Adrenal gland (tissue), 12 donors: ENCODE measurements around the gene RPUSD4. TPM values are rescaled to one million over a fixed set of nuclear protein-coding genes. Genes with fewer than 3 reads are reported as not detected.

Experiments used
- DNase-seq, 7 donors: peaks; one replicate each; pipeline ENCODE4 v3.0.0-alpha.2; 2019 to 2020
- H3K27ac ChIP-seq, 5 donors: fragments of 200-600 bp; sonication (generic) in 4 of 5; 1 replicate in 3 of 5; 2 replicates in 2 of 5; pipeline versions ENCODE4 v1.5.1 to v1.8.0; 2016 to 2020; ENCODE audit warnings: mild to moderate bottlenecking in 1 of 5
- H3K27me3 ChIP-seq: fragments of 200-600 bp; 2 replicates; pipeline ENCODE4 v1.8.0; 2021
- H3K36me3 ChIP-seq, 2 donors: fragments of 200-600 bp; replicated peaks in 1 of 2; 1 replicate in 1 of 2; 2 replicates in 1 of 2; pipeline versions ENCODE4 v1.5.1 to v1.8.0; 2018 to 2022
- H3K4me1 ChIP-seq, 2 donors: fragments of 200-600 bp; replicated peaks in 1 of 2; 1 replicate in 1 of 2; 2 replicates in 1 of 2; pipeline versions ENCODE4 v1.5.1 to v1.8.0; 2018 to 2021
- H3K4me3 ChIP-seq, 4 donors: fragments of 200-600 bp; sonication (generic) in 3 of 4; one replicate each; pipeline ENCODE4 v1.5.1; 2016 to 2018
- H3K9me3 ChIP-seq, 3 donors: fragments of 200-600 bp; sonication (generic) in 1 of 3; replicated peaks in 1 of 3; 1 replicate in 2 of 3; 2 replicates in 1 of 3; pipeline versions ENCODE4 v1.5.1 to v1.8.0; 2016 to 2021
- POLR2A ChIP-seq, 2 donors: fragments of 450-650 bp; IDR thresholded peaks; one replicate each; pipeline ENCODE4 v1.6.1; 2017; ENCODE audit warnings: antibody characterized with exemption in 2 of 2, mild to moderate bottlenecking in 2 of 2, moderate library complexity in 1 of 2
- WGBS, 4 donors: extraction: QIAGEN DNeasy Blood & Tissue Kit in 2 of 4; methylation state at CpG; one replicate each; pipeline versions ENCODE4 v1.1.5 to v1.1.7; 2013 to 2017; 5-methylcytosine and 5-hydroxymethylcytosine counted together
- intact Hi-C, 2 donors: fragments of 100-400 bp; cut with DNase I; formaldehyde crosslinking; loops; one replicate each; pipeline versions ENCODE4 v1.14.1 to v1.15.0; 2022 to 2023
- polyA plus RNA-seq, 3 donors: library from polyadenylated mRNA; stranded (reverse); fragments of 200-250 nt in 2 of 3; fragments of 350-450 nt in 1 of 3; fragmentation: Illumina TruSeq in 1 of 3; extraction: RNeasy Lipid Tissue Mini Kit (QIAGEN cat#74804) in 1 of 3; gene quantifications; one replicate each; pipeline ENCODE4 v1.2.3, GENCODE V29; 2013 to 2014
- total RNA-seq, 9 donors: library from RNA; depleted of rRNA in 4 of 9; stranded (reverse); fragments of >200 nt in 4 of 9; fragments of 120-200 nt in 1 of 9; fragmentation: NEBNext Ultra II Directional in 1 of 9; extraction: Animal tissue kit (Norgen Biotek cat#: 25700) in 1 of 9; gene quantifications; one replicate each; pipeline versions ENCODE4 v1.1.0 to v1.2.4, GENCODE V29; 2013 to 2023
- TF ChIP-seq, protein P1 (sequence below), 6 experiments: fragments of 450-650 bp in 4 of 6; fragments of 200-600 bp in 2 of 6; sonication (generic) in 1 of 6; IDR thresholded peaks; 1 replicate in 5 of 6; 2 replicates in 1 of 6; pipeline versions ENCODE4 v1.5.1 to v1.8.0; 2016 to 2021; ENCODE audit warnings: antibody characterized with exemption in 6 of 6, mild to moderate bottlenecking in 2 of 6, moderate library complexity in 1 of 6
- donor health status: healthy with polysubstance abuse.
- donor health status: Bipolar disorder and iron deficiency.
- donor health status: DM: yes; HTN: yes; CAD: no.
- donor health status: DM: no; HTN: no; CAD: no.
- donor health status: DM: no; HTN: no; CAD: no.
- donor health status: DM: yes; HTN: yes; CAD: no.

The RPUSD4 gene
- total and polyA plus RNA-seq, 12 donors = 10.6 to 27.5 (median 19.5) TPM

DNA sequence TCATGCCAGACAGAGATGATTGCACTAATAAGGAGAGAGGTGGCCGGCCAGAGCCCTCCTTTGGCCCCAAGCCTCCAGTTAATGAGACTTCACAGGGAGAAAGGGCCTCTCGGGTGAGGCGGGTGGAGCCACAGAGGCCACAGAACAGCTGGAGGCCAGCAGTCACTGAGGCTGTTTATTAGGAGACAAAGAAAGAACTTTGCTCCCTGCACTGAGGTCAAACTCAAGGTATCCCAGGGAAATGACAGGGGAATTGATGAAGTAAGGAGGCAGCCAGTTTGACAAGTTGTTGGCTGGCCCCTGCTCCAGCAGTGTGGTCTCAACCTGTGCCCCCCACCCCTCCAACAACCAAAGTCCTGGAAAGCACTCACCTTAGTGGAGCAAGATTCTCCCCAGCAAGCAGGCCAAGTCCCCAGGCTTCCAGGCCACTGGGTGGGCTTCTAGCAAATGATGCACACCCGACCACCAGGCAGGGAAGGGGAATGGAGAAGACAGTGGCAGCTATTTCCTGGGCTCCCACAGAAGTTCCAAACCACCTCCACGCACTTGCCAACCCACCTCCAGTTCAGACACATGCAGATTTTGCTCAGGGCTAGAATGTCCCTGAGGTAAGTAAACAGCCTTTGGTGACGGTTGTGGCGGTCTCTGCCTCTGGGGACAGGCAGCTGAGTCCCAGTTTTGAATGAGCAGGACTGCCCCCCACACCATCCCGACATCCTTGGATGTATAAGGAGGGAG, 53.2 kb downstream of the RPUSD4 start:
- H3K27ac ChIP-seq = no peak overlapping the region
- 77 to 80% (median 78%) methylated on average over 6 to 8 of the region's 8 CpGs for WGBS, 4 donors
- no peaks in the 10 kb centered on the region for H3K27me3 ChIP-seq
- intact Hi-C loops = no loop called here
- TF ChIP-seq, protein P1, sequence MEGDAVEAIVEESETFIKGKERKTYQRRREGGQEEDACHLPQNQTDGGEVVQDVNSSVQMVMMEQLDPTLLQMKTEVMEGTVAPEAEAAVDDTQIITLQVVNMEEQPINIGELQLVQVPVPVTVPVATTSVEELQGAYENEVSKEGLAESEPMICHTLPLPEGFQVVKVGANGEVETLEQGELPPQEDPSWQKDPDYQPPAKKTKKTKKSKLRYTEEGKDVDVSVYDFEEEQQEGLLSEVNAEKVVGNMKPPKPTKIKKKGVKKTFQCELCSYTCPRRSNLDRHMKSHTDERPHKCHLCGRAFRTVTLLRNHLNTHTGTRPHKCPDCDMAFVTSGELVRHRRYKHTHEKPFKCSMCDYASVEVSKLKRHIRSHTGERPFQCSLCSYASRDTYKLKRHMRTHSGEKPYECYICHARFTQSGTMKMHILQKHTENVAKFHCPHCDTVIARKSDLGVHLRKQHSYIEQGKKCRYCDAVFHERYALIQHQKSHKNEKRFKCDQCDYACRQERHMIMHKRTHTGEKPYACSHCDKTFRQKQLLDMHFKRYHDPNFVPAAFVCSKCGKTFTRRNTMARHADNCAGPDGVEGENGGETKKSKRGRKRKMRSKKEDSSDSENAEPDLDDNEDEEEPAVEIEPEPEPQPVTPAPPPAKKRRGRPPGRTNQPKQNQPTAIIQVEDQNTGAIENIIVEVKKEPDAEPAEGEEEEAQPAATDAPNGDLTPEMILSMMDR (IDR thresholded peaks at IDR 0.05) = no peak
- TF ChIP-seq POLR2A (IDR thresholded peaks at IDR 0.05) = no peak
- no peak for DNase-seq
- H3K4me1 ChIP-seq = no peaks in the 10 kb centered on the region
- no peaks in the 10 kb centered on the region for H3K36me3 ChIP-seq
- no peaks in the 10 kb centered on the region for H3K9me3 ChIP-seq
- no peak overlapping the region for H3K4me3 ChIP-seq

DNA sequence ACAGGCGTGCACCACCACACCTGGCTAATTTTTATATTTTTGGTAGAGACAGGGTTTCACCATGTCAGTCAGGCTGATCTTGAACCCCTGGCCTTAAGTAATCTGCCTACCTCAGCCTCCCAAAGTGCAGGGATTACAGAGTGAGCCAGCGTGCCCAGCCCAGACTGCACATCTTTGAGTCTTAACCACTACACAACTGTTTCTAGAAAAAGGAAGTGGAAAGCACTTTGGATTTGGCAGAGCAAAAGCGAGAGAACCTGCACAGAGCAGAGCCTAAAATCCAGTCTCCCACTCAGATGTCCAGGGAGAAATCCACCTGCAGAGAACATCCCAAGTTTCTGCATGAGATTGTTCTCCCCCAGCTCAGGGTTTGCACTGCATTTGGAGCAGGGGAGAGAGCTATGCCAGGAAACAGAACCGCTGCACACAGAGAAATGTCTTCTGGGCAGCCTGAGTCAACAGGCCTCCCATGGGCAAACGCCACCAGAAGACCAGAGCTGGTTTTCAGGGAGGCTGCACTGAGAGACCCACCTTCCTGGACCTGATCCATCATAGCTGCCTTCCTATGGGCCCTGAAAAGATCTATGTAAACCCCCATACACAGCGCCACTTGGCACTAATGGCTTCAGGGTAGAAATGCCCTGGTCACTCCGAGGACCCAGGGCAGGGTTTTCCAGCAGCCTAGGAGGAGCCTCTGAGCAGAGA, 54.0 kb downstream of the RPUSD4 start:
- H3K9me3 ChIP-seq = no peaks in the 10 kb centered on the region
- no peaks in the 10 kb centered on the region for H3K36me3 ChIP-seq
- DNase-seq = no peak
- intact Hi-C loops = no loop called here
- 85 to 93% (median 88%) methylated on average over 5 to 7 of the region's 7 CpGs for WGBS, 4 donors
- TF ChIP-seq, protein P1 (IDR thresholded peaks at IDR 0.05) = no peak
- no peak for TF ChIP-seq POLR2A (IDR thresholded peaks at IDR 0.05)
- no peak overlapping the region for H3K4me3 ChIP-seq
- H3K27ac ChIP-seq = no peak overlapping the region
- no peaks in the 10 kb centered on the region for H3K4me1 ChIP-seq
- H3K27me3 ChIP-seq = no peaks in the 10 kb centered on the region

DNA sequence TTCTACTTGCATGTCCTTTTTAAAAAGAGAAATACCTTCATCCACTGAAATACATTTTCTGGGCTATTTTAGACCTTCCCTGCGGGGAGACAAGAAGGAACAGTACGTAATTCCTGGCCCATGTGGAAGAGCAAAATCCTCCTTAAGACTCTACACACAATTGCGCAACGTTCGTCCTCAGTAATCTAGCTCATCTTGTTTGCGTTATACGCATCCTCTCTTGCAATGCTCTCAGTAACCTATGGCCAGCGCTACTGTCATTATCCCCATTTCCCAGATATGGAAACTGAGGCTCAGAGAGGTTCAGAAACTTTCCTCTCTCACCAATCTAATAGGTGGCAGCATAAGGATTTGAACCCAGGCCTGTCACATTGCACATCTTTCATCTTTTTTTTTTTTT, 54.6 kb downstream of the RPUSD4 start:
- Histone ChIP-seq H3K4me3 (no peak overlapping the region), H3K27me3 (no peaks in the 10 kb centered on the region), H3K4me1 (no peaks in the 10 kb centered on the region), H3K36me3 (no peaks in the 10 kb centered on the region), H3K27ac (no peak overlapping the region), H3K9me3 (no peaks in the 10 kb centered on the region)
- no peak for DNase-seq
- 84 to 93% (median 90%) methylated on average over 8 of the region's 8 CpGs for WGBS, 4 donors
- intact Hi-C loops = no loop called here
- no peak for TF ChIP-seq POLR2A (IDR thresholded peaks at IDR 0.05)
- TF ChIP-seq, protein P1 (IDR thresholded peaks at IDR 0.05) = no peak

DNA sequence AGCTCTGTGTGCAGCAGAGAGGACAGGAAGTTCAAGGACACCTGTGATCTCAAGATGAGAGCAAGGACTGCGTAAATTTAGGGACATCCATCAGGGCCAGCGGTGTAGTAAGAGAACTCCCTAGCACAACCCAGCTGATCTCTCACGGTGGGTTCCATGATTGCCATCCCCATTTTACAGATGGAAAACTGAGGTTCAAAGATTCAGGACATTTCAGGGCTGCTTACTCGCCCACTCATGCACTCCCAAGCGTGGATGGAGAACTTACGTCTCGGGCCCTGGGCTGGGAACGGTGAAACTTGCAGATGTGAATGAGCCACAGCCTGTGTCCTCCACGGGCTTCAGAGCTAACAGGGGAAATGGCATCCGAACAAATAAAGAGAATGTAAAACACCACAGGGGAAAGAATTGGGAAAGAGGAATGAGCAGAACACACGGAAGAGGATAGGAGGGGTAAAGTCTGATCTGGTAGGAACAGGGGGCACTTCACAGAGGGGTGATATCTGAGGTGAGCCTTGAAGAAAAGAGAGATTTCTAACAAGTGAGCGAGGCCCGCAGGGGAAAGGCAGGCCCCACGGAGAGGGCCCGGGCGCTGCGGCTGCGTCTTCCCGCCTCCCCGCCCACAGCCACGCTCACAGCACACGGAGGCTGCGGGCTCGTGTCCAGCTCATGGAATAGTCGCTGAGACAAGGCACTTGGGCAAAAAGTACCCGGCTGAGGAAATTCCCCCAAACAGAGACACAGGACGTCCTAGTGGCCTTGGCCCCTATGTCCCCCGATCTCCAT, 55.9 kb downstream of the RPUSD4 start:
- no peaks in the 10 kb centered on the region for H3K27me3 ChIP-seq
- intact Hi-C loops = no loop called here

More for the DNA sequence above, 55.9 kb downstream of the RPUSD4 start:
- Histone ChIP-seq H3K4me1 (no peaks in the 10 kb centered on the region), H3K4me3 (no peak overlapping the region), H3K36me3 (no peaks in the 10 kb centered on the region), H3K27ac (no peak overlapping the region), H3K9me3 (no peaks in the 10 kb centered on the region)
- no peak for TF ChIP-seq POLR2A (IDR thresholded peaks at IDR 0.05)
- TF ChIP-seq, protein P1 (IDR thresholded peaks at IDR 0.05) = no peak
- no peak for DNase-seq
- 82 to 93% (median 87%) methylated on average over 19 to 28 of the region's 28 CpGs for WGBS, 4 donors
